OCI-LY7 (cell line): ENCODE measurements around the gene LRRC74B. TPM values are rescaled to one million over a fixed set of nuclear protein-coding genes. Genes with fewer than 3 reads are reported as not detected.

ENCODE experiments used
- BruUV-seq: library from RNA; stranded (reverse); fragments of 400-500 nt; replicated peaks from 2 replicates; lab custom pipeline; 2021; lab: Mats Ljungman, UMichigan
- CTCF ChIA-PET: fragments of 300-600 bp; sonication (Branson Sonifier 250); formaldehyde crosslinking; loops from one replicate; lab custom pipeline; 2022; ENCODE audit warnings: antibody characterized with exemption; ENCODE audit not compliant: unreplicated experiment; lab: Charles Lee
- POLR2A ChIA-PET: fragments of 300-600 bp; sonication (Branson Sonifier 250); formaldehyde crosslinking; loops from one replicate; lab custom pipeline; 2022; ENCODE audit warnings: antibody characterized with exemption; lab: Charles Lee
- DNase-seq: peaks from one replicate; pipeline ENCODE4 v3.0.0-alpha.2; 2015; ENCODE audit warnings: low spot score
- H2AFZ ChIP-seq: fragments of 200-600 bp; sonication (generic), shearing (Covaris generic); 2 replicates; pipeline ENCODE4 v1.6.1; 2014; ENCODE audit warnings: mild to moderate bottlenecking, antibody characterized with exemption, low read length, moderate library complexity
- H3K27ac ChIP-seq: fragments of 200-600 bp; sonication (generic); 2 replicates; pipeline ENCODE4 v1.5.1; 2014; ENCODE audit warnings: mixed run types, low read depth, mild to moderate bottlenecking, moderate library complexity, low read length, inconsistent platforms; ENCODE audit not compliant: poor library complexity, severe bottlenecking
- H3K36me3 ChIP-seq: fragments of 200-600 bp; sonication (generic); 2 replicates; pipeline ENCODE4 v1.6.1; 2014; ENCODE audit warnings: mild to moderate bottlenecking, antibody characterized with exemption, low read length, moderate library complexity, mixed read lengths; ENCODE audit not compliant: insufficient read depth
- H3K4me1 ChIP-seq: fragments of 200-600 bp; sonication (generic); 2 replicates; pipeline ENCODE4 v1.5.1; 2014; ENCODE audit warnings: mild to moderate bottlenecking, low read length; ENCODE audit not compliant: insufficient read depth, poor library complexity, severe bottlenecking
- H3K4me2 ChIP-seq: fragments of 200-600 bp; sonication (generic); 2 replicates; pipeline ENCODE4 v1.6.1; 2014; ENCODE audit warnings: mild to moderate bottlenecking, low read length
- H3K4me3 ChIP-seq: fragments of 200-600 bp; sonication (generic); 2 replicates; pipeline ENCODE4 v1.5.1; 2014; ENCODE audit warnings: mild to moderate bottlenecking, low read depth, low read length; ENCODE audit not compliant: poor library complexity, severe bottlenecking
- H3K79me2 ChIP-seq: fragments of 200-600 bp; sonication (generic); 2 replicates; pipeline ENCODE4 v1.6.1; 2016; ENCODE audit warnings: low read depth, mild to moderate bottlenecking, low read length, moderate library complexity, mixed read lengths; ENCODE audit not compliant: insufficient read depth
- H3K9me2 ChIP-seq: fragments of 200-600 bp; sonication (generic); 2 replicates; pipeline ENCODE4 v1.6.1; 2016; ENCODE audit warnings: mild to moderate bottlenecking, low read length, mixed read lengths; ENCODE audit not compliant: insufficient read depth
- H3K9me3 ChIP-seq: fragments of 200-600 bp; sonication (generic); 2 replicates; pipeline ENCODE4 v1.6.1; 2014; ENCODE audit warnings: mild to moderate bottlenecking, mixed run types, low read length, mixed read lengths
- H4K20me1 ChIP-seq: fragments of 200-600 bp; sonication (generic); 2 replicates; pipeline ENCODE4 v1.6.1; 2014; ENCODE audit warnings: mild to moderate bottlenecking, antibody characterized with exemption, low read length, moderate library complexity, mixed read lengths; ENCODE audit not compliant: insufficient read depth
- EZH2phosphoT487 ChIP-seq: fragments of 200-600 bp; sonication (generic); IDR thresholded peaks from 2 replicates; pipeline ENCODE4 v1.6.1; 2018; ENCODE audit warnings: low read depth, borderline replicate concordance, mild to moderate bottlenecking, mixed run types, antibody characterized with exemption, low read length, moderate library complexity, mixed read lengths
- intact Hi-C: fragments of 100-400 bp; cut with micrococcal nuclease; formaldehyde crosslinking; loops from one replicate; pipeline ENCODE4 v1.10.0; 2022; ENCODE audit not compliant: unreplicated experiment
- total RNA-seq, 2 experiments: library from RNA; depleted of rRNA in 1 of 2; stranded (reverse); fragments of >200 nt in 1 of 2; shearing (Covaris generic) in 1 of 2; gene quantifications; 2 replicates each; pipeline ENCODE4 v1.2.3, GENCODE V29; 2014 to 2022
- TF ChIP-seq, protein P1 (sequence below): fragments of 200-600 bp; sonication (generic); conservative IDR thresholded peaks from 2 replicates; pipeline ENCODE4 v1.5.1; 2014; ENCODE audit warnings: mild to moderate bottlenecking, antibody characterized with exemption, low read length, moderate library complexity, mixed read lengths

Gene LRRC74B
- total RNA-seq, 2 experiments from 2014 or later, result not detected

DNA sequence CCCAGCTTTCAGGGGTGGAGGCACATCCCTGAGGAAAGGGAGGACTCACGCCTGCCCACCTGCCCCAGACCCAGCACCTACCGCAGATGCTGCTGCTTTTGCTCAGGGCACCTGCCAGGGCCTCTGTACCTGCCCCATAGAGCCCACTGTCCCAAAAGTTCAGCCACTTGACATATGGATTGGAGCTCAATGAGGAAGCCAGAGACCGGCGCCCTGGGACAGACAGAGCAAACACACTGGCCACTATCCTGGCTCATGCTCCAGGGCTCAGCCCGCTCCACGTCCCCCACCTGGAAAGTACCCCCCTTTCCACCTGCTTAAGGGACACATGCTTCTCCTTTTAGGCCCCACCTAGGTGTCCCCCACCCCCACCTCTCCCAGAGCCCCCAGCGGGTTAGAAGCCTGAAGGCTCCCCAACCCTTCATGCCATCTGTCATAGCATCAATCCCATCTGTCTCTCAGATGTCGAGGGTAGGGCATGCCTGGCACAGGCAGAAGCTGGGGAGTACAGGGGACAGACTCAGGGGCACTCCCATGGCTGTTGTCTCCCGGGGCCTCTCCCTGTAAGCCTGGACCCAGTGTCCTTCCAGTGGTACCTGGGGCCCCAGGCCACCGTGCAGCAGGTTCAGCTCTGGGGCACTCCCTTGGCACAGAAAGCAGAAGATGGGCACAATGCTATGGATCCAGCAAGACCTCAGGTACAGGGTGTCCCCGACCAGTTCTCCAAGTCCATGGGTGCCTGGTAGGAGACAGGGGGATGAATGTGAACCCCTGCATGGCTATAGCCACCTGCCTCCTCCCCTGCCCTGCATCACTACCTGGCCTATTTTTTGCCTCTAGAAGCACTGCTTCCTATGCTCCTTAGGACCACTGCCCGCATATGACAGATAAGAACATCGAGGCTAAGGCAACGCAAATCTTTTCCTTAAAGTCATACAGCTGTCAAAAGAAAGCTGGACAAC, 33.0 kb upstream of the LRRC74B start:
- CTCF ChIA-PET, result interaction anchor here (1.5 kb wide), 1 partner anchor 9 kb away, joined by 6 read pairs; no protein-coding TSS in a partner anchor

DNA sequence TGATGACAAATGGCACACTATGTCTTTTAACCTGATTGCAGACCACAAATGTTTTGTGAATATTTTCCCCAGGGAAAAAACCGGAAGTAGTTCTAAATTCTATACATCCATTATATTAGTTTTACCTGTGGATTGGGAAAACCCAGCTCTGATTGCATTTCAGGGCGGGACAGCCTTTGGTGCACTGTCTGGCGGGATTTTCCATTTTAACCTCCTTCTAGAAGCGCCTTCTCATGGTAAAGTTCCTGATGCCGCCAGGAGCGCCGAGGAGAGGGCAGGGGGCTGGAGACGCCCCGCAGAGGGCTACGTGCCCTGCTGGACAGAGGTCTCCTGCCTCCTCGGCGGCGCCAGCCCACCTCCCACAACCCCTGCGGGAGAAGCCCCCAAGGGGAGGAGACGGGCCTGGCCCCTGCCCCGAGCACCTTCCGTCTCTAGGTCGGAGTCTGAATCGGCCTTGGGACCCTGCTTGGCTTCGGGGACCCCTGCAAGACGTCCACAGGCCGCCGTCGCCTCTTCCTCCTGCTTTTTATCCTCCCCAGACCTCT, 32.0 kb upstream of the LRRC74B start:
- Histone ChIP-seq H3K9me3 (no peaks in the 10 kb centered on the region), H3K27ac (no peak overlapping the region), H3K4me1 (peaks cover 15% of the 10 kb centered on the region), H3K36me3 (no peaks in the 10 kb centered on the region), H4K20me1 (no peaks in the 10 kb centered on the region), H3K4me3 (peak overlapping the region; percentile 68), H3K79me2 (no peaks in the 10 kb centered on the region), H2AFZ (peak overlapping the region; percentile 77), H3K4me2 (peak overlapping the region; percentile 77), H3K9me2 (no peaks in the 10 kb centered on the region)
- no TSS peak for BruUV-seq
- ChIA-PET POLR2A (interaction anchor here (0.9 kb wide), 1 partner anchor 11 kb away, joined by 4 read pairs; no protein-coding TSS in a partner anchor), CTCF (no interaction called here)
- no peak for DNase-seq
- TF ChIP-seq, protein P1, sequence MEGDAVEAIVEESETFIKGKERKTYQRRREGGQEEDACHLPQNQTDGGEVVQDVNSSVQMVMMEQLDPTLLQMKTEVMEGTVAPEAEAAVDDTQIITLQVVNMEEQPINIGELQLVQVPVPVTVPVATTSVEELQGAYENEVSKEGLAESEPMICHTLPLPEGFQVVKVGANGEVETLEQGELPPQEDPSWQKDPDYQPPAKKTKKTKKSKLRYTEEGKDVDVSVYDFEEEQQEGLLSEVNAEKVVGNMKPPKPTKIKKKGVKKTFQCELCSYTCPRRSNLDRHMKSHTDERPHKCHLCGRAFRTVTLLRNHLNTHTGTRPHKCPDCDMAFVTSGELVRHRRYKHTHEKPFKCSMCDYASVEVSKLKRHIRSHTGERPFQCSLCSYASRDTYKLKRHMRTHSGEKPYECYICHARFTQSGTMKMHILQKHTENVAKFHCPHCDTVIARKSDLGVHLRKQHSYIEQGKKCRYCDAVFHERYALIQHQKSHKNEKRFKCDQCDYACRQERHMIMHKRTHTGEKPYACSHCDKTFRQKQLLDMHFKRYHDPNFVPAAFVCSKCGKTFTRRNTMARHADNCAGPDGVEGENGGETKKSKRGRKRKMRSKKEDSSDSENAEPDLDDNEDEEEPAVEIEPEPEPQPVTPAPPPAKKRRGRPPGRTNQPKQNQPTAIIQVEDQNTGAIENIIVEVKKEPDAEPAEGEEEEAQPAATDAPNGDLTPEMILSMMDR, result no peak
- TF ChIP-seq EZH2phosphoT487, result no peak
- intact Hi-C loops, result no loop called here

More for the DNA sequence above, 33.0 kb upstream of the LRRC74B start:
- H3K9me2 ChIP-seq, result no peaks in the 10 kb centered on the region
- no peak for DNase-seq
- no peak overlapping the region for H3K4me3 ChIP-seq
- POLR2A ChIA-PET, result interaction anchor here (0.9 kb wide), 1 partner anchor 10 kb away, joined by 4 read pairs; no protein-coding TSS in a partner anchor
- no peaks in the 10 kb centered on the region for H3K36me3 ChIP-seq
- no peaks in the 10 kb centered on the region for H3K79me2 ChIP-seq
- H3K27ac ChIP-seq, result no peak overlapping the region
- TF ChIP-seq, protein P1, result no peak
- TF ChIP-seq EZH2phosphoT487, result no peak
- H3K4me1 ChIP-seq, result peaks cover 15% of the 10 kb centered on the region
- no TSS peak for BruUV-seq
- intact Hi-C loops, result no loop called here
- no peaks in the 10 kb centered on the region for H3K9me3 ChIP-seq
- no peak overlapping the region for H2AFZ ChIP-seq
- H4K20me1 ChIP-seq, result no peaks in the 10 kb centered on the region
- peak overlapping the region; percentile 77; the same call in 1 of the 2 replicates for H3K4me2 ChIP-seq
